OCI-LY3 (cell line): Measurements from ENCODE around the gene MACROD2.

Source experiments
- H2AFZ ChIP-seq: fragments of 200-600, 300-600 bp; shearing (Covaris generic); 2 replicates; pipeline ENCODE4 v1.6.0; 2014; ENCODE audit warnings: antibody characterized with exemption, low read depth, low read length
- H3K27ac ChIP-seq: fragments of 200-600, 300-600 bp; sonication (generic); 2 replicates; pipeline ENCODE4 v1.5.1; 2014; ENCODE audit warnings: mild to moderate bottlenecking, low read length, moderate library complexity, mixed read lengths
- H3K27me3 ChIP-seq: fragments of 200-600, 300-600 bp; sonication (generic); 2 replicates; pipeline ENCODE4 v1.6.1; 2014; ENCODE audit warnings: low read depth, low read length, mixed read lengths
- H3K36me3 ChIP-seq: fragments of 200-600, 300-600 bp; sonication (generic); replicated peaks from 2 replicates; pipeline ENCODE3; 2014; ENCODE audit warnings: low read depth, low read length, mixed read lengths
- H3K4me1 ChIP-seq: fragments of 300-600, 200-600 bp; sonication (generic); 2 replicates; pipeline ENCODE4 v1.6.1; 2014; ENCODE audit warnings: low read length, mixed read lengths
- H3K4me2 ChIP-seq: fragments of 200-600, 300-600 bp; sonication (generic); 2 replicates; pipeline ENCODE4 v1.6.1; 2014; ENCODE audit warnings: low read length, mixed read lengths
- H3K4me3 ChIP-seq: fragments of 300-600, 200-600 bp; sonication (generic); 2 replicates; pipeline ENCODE4 v1.5.1; 2014; ENCODE audit warnings: antibody characterized with exemption, mild to moderate bottlenecking, low read length, moderate library complexity
- H3K79me2 ChIP-seq: fragments of 300-600, 200-600 bp; shearing (Covaris generic); 2 replicates; pipeline ENCODE4 v1.6.1; 2014; ENCODE audit warnings: mild to moderate bottlenecking, low read length, mixed read lengths
- H3K9ac ChIP-seq: fragments of 300-600, 200-600 bp; shearing (Covaris generic); 2 replicates; pipeline ENCODE4 v1.6.0; 2014; ENCODE audit warnings: mild to moderate bottlenecking, low read length, moderate library complexity
- H3K9me3 ChIP-seq: fragments of 200-600, 300-600 bp; shearing (Covaris generic); 2 replicates; pipeline ENCODE4 v1.6.1; 2014; ENCODE audit warnings: low read length, mixed read lengths; ENCODE audit not compliant: insufficient read depth
- H4K20me1 ChIP-seq: fragments of 200-600, 300-600 bp; sonication (generic); 2 replicates; pipeline ENCODE4 v1.6.1; 2016; ENCODE audit warnings: low read length, mixed read lengths; ENCODE audit not compliant: insufficient read depth
- EZH2phosphoT487 ChIP-seq: fragments of 200-600 bp; shearing (Covaris generic); IDR thresholded peaks from 2 replicates; pipeline ENCODE4 v1.6.1; 2018; ENCODE audit warnings: antibody characterized with exemption, mixed run types, low read depth
- TF ChIP-seq, protein P1 (sequence below): fragments of 200-600, 300-600 bp; sonication (generic); IDR thresholded peaks from 2 replicates; pipeline ENCODE4 v1.5.1; 2014; ENCODE audit warnings: antibody characterized with exemption, low read length, low read depth

The MACROD2 gene

DNA sequence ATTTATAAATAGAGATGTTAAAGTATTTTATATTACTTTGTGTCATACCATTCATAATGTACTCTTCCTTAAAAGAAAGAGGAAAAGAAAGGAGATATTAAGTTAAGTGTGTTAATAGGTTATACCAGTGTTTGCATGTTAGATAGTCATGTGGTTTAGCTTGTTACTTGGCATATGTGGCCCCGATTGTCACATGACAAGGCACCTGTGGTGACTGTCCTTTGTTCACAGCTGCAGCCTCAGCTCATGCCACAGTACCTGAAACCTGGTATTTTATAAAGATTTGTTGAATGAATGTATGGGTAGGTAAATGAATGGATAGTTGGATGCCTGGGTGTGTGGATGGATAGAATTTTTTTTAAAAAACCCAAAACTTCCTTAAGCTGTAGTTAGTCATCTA, 648.2 kb downstream of the MACROD2 start:
- TF ChIP-seq, protein P1, sequence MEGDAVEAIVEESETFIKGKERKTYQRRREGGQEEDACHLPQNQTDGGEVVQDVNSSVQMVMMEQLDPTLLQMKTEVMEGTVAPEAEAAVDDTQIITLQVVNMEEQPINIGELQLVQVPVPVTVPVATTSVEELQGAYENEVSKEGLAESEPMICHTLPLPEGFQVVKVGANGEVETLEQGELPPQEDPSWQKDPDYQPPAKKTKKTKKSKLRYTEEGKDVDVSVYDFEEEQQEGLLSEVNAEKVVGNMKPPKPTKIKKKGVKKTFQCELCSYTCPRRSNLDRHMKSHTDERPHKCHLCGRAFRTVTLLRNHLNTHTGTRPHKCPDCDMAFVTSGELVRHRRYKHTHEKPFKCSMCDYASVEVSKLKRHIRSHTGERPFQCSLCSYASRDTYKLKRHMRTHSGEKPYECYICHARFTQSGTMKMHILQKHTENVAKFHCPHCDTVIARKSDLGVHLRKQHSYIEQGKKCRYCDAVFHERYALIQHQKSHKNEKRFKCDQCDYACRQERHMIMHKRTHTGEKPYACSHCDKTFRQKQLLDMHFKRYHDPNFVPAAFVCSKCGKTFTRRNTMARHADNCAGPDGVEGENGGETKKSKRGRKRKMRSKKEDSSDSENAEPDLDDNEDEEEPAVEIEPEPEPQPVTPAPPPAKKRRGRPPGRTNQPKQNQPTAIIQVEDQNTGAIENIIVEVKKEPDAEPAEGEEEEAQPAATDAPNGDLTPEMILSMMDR = no peak
- no peak for TF ChIP-seq EZH2phosphoT487
- Histone ChIP-seq H3K27me3 (no peaks in the 10 kb centered on the region), H3K27ac (no peak overlapping the region), H3K9me3 (peaks cover 11% of the 10 kb centered on the region; the same call in 1 of the 2 replicates), H3K4me1 (no peaks in the 10 kb centered on the region), H2AFZ (no peak overlapping the region), H3K4me3 (no peak overlapping the region), H3K4me2 (no peak overlapping the region), H4K20me1 (no peaks in the 10 kb centered on the region), H3K79me2 (no peaks in the 10 kb centered on the region), H3K9ac (no peak overlapping the region), H3K36me3 (no peaks in the 10 kb centered on the region)

DNA sequence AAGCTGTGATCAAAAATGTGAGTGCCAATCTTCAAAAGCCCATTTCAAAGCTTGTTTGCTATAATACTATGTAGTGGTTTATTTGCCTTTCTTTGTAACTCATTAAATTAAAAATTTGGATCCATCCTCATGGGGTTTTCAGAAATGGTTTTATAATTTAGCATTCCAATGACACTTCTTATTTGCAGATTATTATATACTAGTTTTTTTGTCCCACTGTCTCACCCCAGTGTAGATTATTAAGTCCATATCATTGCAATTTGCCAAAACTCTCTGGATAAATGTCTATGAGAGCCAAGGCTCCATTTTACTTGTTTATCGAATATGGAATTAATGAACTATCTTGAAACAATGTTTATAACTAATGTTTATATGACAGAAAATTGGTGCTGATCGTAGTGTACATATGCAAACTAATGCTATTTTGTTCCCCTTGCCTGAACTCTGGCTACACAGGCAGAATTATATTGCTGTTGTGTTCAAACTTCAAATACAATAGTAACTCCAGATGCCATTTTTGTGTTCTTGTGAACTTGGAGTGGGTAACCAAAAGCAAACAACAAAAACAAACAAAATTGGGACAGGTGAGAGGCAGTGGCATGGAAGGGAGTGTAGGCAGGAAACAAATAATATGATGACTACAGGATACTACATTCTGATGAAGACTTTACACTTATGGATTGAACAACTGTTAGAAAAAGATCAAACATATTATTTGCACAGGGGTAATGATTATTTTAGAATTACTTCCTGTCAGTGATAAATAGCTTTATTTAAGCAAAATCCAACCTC, 649.2 kb downstream of the MACROD2 start:
- no peaks in the 10 kb centered on the region for H3K36me3 ChIP-seq
- H3K4me2 ChIP-seq = no peak overlapping the region
- H3K27me3 ChIP-seq = no peaks in the 10 kb centered on the region
- no peaks in the 10 kb centered on the region for H3K79me2 ChIP-seq
- H3K27ac ChIP-seq = no peak overlapping the region
- no peak overlapping the region for H2AFZ ChIP-seq
- no peak overlapping the region for H3K9ac ChIP-seq
- TF ChIP-seq, protein P1 = no peak
- TF ChIP-seq EZH2phosphoT487 = no peak
- H3K4me1 ChIP-seq = no peaks in the 10 kb centered on the region
- no peaks in the 10 kb centered on the region for H4K20me1 ChIP-seq
- H3K4me3 ChIP-seq = no peak overlapping the region
- peaks cover 11% of the 10 kb centered on the region; the same call in 1 of the 2 replicates for H3K9me3 ChIP-seq

DNA sequence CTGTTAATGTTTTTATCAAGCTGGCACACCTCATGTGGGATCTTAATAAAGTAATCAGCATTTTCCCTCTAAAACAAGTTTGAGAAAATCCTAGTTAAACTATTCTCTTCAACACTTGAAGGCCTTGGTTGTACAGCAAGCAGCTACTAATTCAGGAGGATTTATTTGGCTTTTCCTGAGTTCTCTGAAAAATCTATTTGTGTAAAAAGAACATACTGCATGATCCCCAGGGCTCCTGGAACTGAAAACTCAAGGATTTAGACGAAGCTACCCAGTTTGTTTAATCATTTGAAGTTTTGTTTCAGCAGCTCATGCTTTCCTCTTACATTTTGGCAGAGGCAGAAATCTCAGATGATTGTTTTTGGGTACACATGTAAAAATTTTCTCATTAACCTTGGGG, 651.7 kb downstream of the MACROD2 start:
- H3K9ac ChIP-seq = no peak overlapping the region
- no peaks in the 10 kb centered on the region for H3K79me2 ChIP-seq
- no peak overlapping the region for H3K4me3 ChIP-seq
- H4K20me1 ChIP-seq = no peaks in the 10 kb centered on the region
- H2AFZ ChIP-seq = no peak overlapping the region
- TF ChIP-seq, protein P1 = no peak
- TF ChIP-seq EZH2phosphoT487 = no peak
- H3K27me3 ChIP-seq = no peaks in the 10 kb centered on the region
- no peak overlapping the region for H3K4me2 ChIP-seq
- no peaks in the 10 kb centered on the region for H3K36me3 ChIP-seq
- H3K4me1 ChIP-seq = peaks cover 4% of the 10 kb centered on the region; the same call in 1 of the 2 replicates
- H3K9me3 ChIP-seq = peaks cover under 1% of the 10 kb centered on the region; the same call in 1 of the 2 replicates
- no peak overlapping the region for H3K27ac ChIP-seq

DNA sequence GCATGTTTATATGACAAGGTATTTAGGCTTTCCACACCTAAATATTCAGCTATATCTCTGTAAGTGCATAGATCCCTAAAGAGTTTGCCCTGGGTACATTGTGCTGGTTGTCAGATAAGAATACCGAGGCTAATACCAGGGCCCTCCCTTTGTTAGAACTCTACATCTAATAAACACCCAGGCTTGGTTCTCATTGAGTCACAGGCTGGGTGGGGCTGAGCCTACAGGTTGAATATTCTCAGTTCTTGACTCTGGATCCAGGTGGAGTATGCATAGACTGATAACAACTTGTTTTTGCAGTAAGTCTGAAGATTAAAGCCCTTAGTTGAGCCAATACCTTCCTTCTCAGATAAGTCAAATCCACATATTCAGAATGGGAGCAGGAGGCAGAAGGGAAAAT, 654.3 kb downstream of the MACROD2 start:
- Histone ChIP-seq H3K79me2 (no peaks in the 10 kb centered on the region), H2AFZ (no peak overlapping the region), H3K27me3 (no peaks in the 10 kb centered on the region), H3K4me3 (no peak overlapping the region), H3K4me1 (peaks cover 8% of the 10 kb centered on the region), H3K9me3 (no peaks in the 10 kb centered on the region), H3K9ac (no peak overlapping the region), H3K36me3 (no peaks in the 10 kb centered on the region), H3K4me2 (no peak overlapping the region), H3K27ac (no peak overlapping the region), H4K20me1 (no peaks in the 10 kb centered on the region)
- TF ChIP-seq EZH2phosphoT487 = no peak
- TF ChIP-seq, protein P1 = no peak
